Renal pelvis (tissue), 4 donors: ENCODE measurements around the gene CDCP2. TPM values are rescaled to one million over a fixed set of nuclear protein-coding genes. Genes with fewer than 3 reads are reported as not detected.
"Not testable (repeated sequence)": the region's sequence is repeated elsewhere in the genome, so short reads cannot be mapped to it uniquely, and the experiment has no call there.

Experiments used
- DNase-seq: peaks from one replicate; pipeline ENCODE4 v3.0.0-alpha.2; 2013
- polyA plus RNA-seq, 3 donors: library from polyadenylated mRNA; unstranded; fragments of 120-200 nt; gene quantifications; one replicate each; pipeline ENCODE4 v1.2.1, GENCODE V29; 2013; ENCODE audit not compliant: insufficient read length in 3 of 3

Gene CDCP2
- polyA plus RNA-seq, 3 donors = 0.06 to 0.12 (median 0.10) TPM

GRCh38 chr1:54115520-54115919 lies 37.3 kb downstream of the CDCP2 start:
- no peak for DNase-seq

- no peak for DNase-seq
Measured at GRCh38 chr1:54114955-54115354, 37.8 kb downstream of the CDCP2 start.

- DNase-seq = no peak
Measured at GRCh38 chr1:54114001-54114400, 38.8 kb downstream of the CDCP2 start.

GRCh38 chr1:54112705-54113368 lies 40.0 kb downstream of the CDCP2 start:
- DNase-seq = no peak

GRCh38 chr1:54112027-54112426 lies 40.8 kb downstream of the CDCP2 start:
- no peak for DNase-seq

- DNase-seq = no peak
Measured at GRCh38 chr1:54111624-54112023, 41.2 kb downstream of the CDCP2 start.

GRCh38 chr1:54110996-54111395 lies 41.8 kb downstream of the CDCP2 start:
- DNase-seq = no peak

- no peak for DNase-seq
Measured at GRCh38 chr1:54109129-54110090, 43.4 kb downstream of the CDCP2 start.

GRCh38 chr1:54108156-54108555 lies 44.6 kb downstream of the CDCP2 start:
- DNase-seq = no peak

GRCh38 chr1:54107131-54107530 lies 45.7 kb downstream of the CDCP2 start:
- no peak for DNase-seq

GRCh38 chr1:54105736-54106269 lies 47.0 kb downstream of the CDCP2 start:
- no peak for DNase-seq

- DNase-seq = no peak
Measured at GRCh38 chr1:54105080-54105479, 47.7 kb downstream of the CDCP2 start.

GRCh38 chr1:54104613-54105012 lies 48.2 kb downstream of the CDCP2 start:
- DNase-seq = not testable (repeated sequence)

- no peak for DNase-seq
Measured at GRCh38 chr1:54103414-54103813, 49.4 kb downstream of the CDCP2 start.

GRCh38 chr1:54100500-54100899 lies 52.3 kb downstream of the CDCP2 start:
- DNase-seq = no peak

GRCh38 chr1:54099061-54099610 lies 53.7 kb downstream of the CDCP2 start:
- DNase-seq = no peak

- no peak for DNase-seq
Measured at GRCh38 chr1:54096877-54097240, 55.9 kb downstream of the CDCP2 start.

- DNase-seq = no peak
Measured at GRCh38 chr1:54096227-54096876, 56.4 kb downstream of the CDCP2 start.

- peak; percentile 56 for DNase-seq
Measured at GRCh38 chr1:54095546-54096226, 57.1 kb downstream of the CDCP2 start.

- DNase-seq = not testable (repeated sequence)
Measured at GRCh38 chr1:54094730-54095105, 58.1 kb downstream of the CDCP2 start.

- DNase-seq = no peak
Measured at GRCh38 chr1:54094001-54094729, 58.6 kb downstream of the CDCP2 start.
